ENCODE results near the gene BRAF.
"Not testable (repeated sequence)": the region's sequence is repeated elsewhere in the genome, so short reads cannot be mapped to it uniquely, and the experiment has no call there.

BRAF gene

DNA sequence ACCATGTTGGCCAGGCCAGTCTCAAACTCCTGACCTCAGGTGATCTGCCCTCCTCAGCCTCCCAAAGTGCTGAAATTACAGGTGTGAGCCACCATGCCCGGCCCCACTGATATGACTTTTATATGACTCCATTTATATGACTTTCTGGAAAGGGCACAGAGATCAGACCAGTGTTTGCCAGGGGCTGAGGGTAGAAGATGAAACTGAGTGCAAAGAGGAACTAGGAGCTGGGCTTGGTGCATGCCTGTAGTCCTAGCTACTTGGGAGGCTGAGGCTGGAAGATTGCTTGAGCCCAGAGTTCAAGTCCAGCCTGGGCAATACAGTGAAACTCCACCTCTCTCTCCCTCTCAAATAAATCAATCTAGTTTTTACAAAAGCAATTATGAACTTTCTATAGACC, 7.5 kb downstream of the BRAF start:
- DNase-seq, result no peak

DNA sequence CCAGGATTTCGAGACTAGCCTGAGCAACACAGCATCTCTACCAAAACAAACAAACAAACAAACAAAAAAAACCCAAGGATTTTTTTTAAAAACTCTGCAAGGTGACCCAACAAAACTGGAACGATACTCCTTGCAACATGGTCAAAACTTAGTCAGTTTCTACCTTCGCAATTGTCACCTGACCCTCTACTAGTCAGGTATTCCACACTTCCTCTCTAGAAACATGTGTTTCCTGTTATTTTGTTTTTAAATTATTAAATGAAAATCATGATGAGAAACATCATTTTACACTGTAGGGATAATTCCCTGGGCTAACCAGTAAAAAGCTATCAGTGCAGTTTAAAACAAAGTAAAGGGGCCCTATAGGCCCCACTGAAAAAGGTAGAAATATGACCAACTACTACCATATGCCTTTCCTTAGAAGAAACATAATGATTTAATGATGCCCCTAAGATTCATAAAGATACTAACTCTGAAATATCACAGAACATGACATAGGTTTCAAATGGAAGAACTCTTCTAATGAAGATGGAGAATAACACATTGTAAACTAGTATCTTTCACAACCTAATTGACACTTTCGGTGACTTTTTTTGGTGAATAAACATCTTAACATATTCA, 8.7 kb downstream of the BRAF start:
- no peak for DNase-seq

DNA sequence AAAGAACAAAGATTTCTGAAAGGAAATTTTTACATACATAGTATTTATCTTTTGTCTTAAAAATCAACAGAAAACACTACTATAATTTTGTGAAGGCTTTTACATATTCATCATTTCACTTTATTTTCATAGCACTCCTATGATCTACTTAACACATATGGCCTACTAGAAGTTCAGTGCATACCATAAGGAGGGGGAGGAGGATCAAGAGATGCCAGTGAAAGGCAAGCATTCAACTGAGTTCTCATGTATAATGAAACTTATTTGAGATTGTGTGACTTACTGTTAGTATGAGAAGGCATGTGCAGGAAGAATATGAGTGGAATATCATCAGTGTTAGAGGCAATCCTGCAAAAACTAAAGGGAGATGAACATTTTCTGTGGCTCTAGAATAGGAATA, 10.6 kb downstream of the BRAF start:
- no peak for DNase-seq

DNA sequence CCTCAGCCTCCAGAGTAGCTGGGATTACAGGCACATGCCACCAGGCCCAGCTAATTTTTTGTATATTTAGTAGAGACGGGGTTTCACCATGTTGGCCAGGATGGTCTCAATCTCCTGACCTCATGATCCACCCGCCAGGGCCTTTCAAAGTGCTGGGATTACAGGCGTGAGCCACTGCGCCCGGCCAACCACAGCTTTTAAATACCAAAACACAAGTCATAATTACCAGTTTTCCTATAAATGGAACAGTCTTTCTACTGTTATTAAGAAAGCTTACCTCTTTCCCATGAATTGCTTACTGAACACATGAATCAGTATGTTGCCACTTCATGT, 11.2 kb downstream of the BRAF start:
- not testable (repeated sequence) for DNase-seq

DNA sequence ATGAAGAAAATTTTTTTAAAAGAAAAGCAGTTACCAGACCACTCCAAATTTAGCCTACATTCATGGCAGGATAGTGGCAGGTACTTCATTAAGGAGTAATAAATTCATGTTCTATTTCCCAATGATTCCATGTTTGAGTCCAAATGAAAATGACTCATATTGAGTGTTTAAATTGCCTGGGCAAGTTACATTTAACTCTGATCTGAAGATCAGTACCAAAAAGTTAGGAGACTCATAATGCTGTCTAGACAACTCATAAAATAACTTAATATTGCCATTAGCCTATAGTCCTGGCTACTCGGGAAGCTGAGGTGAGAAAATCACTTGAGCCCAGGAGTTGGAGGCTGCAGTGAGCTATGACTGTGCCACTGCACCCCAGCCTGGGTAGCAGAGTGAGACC, 13.0 kb downstream of the BRAF start:
- no peak for DNase-seq

DNA sequence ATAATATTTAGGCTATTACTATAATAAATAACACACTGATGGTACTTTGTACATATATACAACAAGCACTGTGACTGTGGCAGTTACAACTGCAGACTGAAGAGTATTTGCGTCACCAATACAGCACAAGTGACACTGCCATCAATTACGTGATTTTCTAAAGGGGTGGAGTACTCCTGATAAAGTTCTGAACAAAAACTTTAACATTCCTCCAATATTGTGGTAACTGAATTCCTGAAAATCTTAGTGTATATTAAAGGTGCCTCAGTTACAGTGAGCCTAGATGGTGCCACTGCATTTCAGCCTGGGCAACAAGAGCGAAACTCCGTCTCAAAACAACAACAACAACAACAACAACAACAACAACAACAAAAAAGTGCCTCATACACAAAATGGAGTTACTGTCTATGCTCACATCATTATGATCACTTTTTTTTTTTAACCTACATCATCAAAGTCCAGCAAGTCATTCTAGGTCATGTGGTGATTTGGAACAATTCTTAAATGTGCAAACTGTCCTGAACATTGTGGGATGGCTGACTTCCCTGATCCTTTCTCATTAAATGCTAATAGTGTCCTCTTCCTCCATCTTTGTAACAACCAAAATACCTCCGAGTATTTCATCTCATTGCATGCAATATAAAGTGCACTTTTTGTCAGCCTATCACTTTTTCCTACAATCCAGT, 15.1 kb downstream of the BRAF start:
- no peak for DNase-seq

DNA sequence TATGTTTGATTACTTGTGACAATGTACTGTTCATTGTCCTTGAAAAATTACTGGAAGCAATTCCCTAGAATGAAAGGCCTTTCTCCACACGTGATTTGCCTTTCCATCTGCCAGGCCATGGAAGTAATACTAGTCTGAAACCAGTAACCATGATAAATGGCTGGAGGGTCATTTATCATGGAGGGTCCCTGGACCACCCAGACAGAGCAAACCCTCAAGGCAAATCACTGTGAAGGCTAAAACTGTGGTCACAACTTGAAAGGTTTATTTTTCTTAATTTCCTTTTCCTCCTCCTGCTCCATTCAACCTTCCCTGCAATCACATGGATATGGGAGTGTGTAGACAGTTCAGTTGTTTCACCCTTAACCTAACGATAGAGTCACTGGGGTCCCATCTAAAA, 16.4 kb downstream of the BRAF start:
- no peak for DNase-seq

DNA sequence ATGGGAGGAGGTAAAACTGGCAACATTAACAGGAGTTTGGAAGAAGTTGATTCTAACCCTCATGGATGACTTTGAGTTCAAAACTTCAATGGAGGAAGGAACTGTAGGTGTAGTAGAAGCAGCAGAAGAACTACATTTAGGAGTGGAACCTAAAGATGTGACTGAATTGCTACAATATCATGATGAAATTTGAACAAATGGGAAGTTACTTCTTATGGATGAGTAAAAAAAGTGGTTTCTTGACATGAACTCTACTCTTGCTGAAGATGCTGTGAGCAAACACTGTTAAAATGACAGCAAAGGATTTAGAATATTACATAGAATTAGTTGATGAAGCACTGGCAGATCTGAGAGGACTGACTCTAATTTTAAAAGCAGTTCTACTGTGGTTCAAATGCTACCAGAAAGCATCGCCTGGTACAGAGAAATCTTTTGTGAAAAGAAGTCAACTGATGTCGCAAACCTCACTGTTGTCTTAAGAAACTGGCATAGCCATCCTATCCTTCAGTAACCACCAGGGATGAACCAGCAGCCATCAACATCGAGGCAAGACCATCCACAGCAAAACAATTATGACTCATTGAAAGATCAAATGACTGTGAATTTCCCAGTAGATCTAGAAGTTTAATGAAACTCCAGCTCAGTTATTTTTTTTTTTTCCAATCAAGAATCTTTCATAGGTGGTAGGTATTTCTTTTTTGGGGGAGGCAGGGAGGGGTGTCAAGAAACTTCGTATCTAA, 20.8 kb downstream of the BRAF start:
- DNase-seq, result no peak

DNA sequence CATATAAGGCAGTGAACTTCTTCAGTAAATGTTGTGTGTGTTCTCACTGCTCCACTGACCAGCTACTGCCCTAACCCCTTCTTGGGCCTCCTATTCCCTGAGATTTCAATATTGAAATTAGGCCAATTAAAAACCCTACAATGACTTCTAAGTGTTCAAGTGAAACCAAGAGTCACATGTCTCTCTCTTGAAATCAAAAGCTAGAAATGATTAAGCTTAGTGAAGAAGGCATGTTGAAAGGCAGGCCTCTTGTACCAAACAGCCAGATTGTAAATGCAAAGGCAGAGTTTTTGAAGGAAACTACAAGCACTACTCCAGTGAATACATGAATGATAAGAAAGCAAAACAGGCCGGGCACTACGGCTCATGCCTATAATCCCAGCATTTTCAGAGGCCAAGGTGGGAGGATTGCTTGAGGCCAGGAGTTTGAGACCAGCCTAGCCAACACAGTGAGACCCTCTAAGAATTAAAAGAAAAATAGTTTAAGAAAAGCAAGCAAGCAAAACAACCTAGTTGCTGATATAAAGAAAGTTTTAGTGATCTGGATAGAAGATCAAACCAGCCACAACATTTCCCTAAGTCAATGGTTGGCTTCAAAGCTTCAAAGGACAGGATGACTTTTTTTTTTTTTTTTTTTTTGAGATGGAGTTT, 22.3 kb downstream of the BRAF start:
- no peak for DNase-seq

DNA sequence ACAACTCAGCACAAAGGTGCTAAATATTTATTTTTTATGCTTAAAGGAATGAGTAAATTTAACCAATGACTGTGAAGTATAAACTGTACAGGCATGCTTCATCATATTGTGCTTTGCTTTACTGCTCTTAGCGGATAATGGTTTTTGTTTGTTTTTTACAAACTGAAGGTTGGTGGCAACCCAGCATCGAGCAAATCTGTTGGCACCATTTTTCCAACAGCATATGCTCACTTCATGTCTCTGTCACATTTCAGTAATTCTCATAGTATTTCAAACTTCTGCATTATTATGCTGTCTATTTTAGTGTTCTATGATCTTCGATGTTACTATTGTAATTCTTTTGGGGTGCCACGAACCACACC, 22.8 kb downstream of the BRAF start:
- DNase-seq, result no peak

DNA sequence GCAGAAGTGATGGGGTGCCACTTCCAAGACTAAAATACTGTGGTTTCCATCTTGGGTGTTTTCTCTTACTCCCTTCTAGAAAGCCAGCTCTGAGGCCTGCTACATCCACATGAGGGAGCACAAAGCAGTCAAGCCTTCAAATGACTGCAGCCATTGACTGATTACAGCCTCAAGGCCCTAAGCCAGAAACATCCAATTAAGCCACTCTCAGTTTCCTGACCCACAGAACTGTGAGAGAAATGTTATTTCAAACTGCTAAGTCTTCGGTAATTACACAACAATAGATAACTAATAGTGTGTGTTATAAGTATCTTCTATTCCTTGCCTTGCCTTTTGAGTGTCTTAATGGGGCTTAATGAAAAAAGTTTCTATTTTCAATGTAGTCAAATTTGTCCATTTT, 24.8 kb downstream of the BRAF start:
- no peak for DNase-seq

DNA sequence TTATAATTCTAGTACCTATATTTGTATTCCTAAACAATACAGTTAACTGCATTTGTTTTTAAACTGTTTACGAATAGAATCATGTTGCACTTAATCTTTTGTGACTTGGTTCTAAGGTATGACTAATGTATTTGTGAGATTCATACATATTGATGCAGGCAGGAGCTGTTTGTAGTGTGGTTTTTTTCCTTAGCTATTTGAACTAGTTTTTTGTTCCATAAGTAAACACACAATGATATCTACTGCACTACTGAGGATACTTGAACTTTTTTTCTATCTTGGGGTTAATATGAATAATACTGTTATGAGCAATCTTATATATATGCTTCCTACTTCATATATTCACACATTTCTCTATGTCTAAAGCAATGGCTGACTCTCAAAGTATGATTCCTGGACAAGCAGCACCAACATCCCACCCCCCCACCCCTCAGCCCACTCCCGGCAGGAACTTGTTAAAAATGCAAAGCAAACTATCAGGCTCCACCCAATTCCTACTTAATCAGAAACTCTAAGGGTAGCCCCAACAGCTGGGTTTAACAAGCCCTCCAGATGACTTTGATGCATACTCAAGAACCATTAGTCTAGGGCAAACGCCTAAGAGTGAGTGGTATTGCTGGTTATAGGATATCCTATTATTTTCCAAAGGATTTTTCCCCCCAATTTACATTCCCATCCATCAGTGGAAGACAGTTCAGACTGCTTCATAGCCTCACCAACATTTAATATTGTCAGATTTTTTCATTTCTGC, 25.8 kb downstream of the BRAF start:
- DNase-seq, result no peak

DNA sequence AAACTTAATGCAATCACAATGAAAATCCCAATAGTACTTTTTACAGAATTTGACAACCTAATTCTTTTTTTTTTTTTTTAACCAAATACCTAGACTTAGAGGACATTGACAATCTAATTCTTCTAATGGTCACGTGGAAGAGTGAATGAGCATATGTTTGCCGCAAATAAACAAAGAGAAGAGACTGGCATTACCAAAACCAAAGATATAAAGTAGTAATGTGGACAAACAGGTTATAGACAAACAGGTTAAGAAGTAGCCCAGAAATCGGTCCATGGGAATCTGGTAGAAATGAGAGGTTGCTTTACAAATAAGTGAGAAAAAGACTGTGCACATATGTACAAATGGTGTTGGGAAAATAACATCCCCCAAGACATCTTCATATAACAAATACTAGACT, 27.7 kb downstream of the BRAF start:
- no peak for DNase-seq

DNA sequence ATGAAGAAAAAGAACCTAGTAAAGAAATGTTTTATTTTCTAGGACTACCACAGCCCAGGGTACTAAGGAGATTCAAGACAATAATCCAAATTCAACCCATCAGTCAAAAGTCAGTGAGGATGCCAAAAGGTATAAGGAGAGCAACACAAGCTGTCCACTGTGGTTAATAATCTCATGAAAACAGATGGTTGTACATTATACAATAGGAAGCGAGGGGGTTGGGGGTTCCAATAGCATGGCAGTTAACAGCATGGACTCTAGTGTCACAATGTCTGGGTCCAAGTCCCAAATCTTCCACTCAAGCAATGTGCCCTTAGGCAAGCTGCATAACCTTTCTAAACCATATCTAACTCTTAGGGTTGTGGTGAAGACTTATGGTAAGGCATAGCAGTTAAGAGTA, 35.1 kb downstream of the BRAF start:
- DNase-seq, result no peak

DNA sequence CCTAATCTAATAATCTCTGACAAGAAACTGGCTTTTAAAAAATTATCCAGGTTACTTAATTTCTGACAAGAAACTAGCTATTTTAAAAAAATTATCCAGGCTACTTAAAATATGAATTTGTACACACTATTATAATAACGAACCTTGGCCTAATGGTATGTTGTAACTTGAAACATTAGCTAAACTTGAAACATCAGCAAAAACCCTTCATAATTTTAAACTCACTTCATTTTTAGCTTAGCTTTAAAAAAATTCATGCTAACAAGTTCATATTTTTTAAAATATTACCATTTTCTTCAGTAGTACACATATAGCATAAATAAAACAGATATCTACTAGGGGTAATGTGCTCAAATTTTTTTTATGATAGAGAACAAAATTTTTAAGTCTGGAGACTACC, 35.6 kb downstream of the BRAF start:
- DNase-seq, result no peak

DNA sequence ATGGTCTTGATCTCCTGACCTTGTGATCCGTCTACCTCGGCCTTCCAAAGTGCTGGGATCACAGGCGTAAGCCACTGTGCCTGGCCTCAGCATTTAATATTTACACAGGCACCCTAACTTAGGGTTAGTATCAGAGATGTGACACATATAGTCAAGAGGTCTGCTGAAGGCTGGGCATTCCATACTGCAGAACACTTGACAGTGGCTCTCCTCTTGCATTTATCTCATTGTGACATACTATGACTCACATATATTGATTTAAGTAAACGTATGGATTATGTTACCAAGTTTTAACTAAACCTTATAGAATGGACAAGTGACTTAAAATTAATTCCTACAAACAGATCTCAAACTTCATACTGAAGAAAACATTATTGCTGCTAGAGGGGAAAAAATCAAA, 36.6 kb downstream of the BRAF start:
- no peak for DNase-seq

DNA sequence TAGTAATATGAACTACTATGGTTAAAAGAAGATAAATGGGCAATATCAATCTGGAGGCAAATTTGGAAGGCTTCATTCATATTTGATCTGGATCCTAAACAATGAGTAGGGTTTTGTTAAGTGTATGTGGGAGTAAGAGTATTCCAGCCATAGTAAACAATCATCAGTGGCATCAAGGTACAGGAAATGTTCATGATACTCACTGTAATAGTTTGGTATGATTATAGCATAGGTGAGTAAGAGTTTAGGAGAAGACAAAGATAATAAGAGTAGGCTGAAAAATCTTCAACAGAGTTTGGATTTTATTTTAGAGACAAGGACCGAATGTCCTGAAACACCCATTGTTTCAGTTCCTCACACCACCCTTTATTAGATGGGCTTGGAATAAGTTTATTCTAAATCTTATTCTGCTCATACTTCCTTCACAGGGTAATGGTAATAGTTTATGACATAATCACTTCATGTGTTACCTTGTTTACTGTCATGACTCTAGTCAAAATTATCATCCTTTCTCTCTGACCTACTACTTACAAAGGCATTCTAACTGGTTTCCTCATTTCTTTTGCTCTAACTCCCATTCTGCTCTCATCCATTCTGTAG, 38.9 kb downstream of the BRAF start:
- no peak for DNase-seq

DNA sequence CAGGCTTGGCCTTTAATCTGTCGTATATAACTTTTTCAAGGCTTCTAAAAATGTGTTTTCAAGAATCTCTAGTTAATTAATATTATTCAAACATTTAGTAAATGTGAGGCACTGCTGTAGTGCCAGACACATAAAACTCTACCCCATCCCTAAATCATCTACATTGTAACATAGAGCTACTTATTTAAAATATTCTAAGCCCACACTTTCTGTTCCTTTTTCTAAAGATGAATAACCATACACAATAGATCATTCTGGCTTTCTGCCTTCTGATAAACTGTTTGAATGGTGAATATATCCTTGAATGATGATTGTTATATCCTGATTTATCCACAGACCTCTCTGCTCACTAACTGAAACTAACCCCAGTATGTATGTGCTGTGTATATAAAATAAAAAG, 41.4 kb downstream of the BRAF start:
- DNase-seq, result no peak

DNA sequence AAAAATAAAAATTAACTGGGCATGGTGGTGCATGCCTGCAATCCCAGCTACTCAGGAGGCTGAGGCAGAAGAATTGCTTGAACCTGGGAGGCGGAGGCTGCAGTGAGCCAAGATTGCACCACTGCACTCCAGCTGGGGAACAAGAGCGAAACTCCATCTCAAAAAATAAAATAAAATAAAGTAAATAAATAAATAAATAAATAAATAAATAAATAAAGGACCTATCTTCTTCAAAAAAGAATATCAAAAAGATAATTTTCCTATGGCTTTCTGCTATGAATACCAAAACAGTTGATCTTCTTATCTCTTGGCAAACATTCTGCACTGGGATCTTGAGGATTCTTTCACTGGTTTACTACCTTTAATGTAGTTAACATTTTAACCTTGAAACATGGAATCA, 41.9 kb downstream of the BRAF start:
- DNase-seq, result not testable (repeated sequence)

DNA sequence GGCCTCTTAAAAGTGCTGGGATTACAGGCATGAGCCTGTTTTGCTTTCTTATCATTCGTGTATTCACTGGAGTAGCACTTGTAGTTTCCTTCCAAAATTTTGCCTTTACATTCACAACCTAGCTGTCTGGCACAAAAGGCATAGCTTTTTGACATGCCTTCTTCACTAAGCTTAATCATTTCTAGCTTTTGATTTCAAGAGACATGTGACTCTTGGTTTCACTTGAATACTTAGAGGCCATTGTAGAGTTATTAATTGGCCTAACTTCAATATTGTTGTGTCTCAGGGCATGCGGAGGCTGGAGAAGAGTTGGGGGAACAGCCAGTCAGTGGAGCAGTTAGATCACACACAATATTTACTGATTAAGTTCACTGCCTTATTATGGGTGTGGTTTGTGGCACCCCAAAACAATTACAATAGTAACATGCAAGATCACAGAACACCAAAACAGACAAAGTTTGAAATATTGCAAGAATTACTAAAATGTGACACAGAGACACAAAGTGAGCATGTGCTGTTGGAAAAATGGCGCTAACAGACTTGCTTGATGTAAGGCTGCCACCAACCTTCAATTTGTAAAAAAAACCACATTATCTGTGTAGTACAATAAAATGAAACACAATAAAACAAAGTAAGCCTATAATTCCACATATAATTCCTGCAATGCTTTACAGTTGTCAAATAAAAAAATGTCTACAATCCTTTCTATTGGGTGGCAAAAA, 43.1 kb downstream of the BRAF start:
- no peak for DNase-seq

DNA sequence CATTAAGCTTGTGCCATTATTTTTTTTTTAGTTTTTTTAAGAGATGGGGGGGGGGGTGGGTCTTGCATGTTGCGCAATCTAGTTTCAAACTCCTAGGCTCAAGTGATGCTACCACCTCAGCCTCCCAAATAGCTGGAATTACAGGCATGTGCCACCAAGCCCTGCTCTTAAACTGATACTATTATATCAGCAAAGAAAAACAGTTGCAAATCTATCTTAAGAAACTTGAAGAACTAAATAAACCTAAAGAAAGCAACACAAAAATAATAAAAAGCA, 47.5 kb downstream of the BRAF start:
- DNase-seq, result no peak

DNA sequence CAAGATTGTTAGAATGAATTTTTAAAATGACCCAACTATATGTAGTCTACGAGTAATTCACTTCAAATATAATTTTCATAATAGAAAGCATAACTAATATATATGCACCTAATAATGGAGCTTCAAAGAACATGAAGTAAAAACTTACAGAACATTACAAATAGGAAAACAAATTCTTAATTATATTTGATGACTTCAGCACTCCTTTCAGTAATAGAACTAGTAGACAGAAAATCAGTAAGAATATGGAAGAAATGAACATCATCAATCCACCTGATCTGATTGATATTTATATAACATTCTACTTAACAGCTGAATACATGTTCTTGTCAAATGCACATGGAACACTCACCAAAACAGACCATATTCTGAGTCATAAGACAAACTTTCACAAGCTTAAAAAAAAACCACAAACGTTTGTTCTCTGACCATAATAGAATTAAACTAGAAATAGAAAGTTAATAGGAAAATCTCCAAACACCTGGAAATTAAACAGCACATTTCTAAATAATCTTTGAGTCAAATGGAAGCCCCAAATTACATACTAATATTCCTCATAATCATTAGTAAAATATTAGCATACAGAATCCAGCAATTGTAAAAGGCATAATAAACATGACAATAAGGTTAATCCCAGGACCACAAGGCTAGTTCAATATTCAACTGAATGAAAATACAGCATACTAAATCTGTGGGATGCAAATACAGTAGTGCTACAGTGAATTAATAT, 48.0 kb downstream of the BRAF start:
- no peak for DNase-seq
